ENCODE measurements around the gene SH3BGRL2.

Gene SH3BGRL2

GRCh38 chr6:79635232-79635543, 4.1 kb downstream of the SH3BGRL2 start:
- Histone ChIP-seq H3K27me3 (ENCODE audit: insufficient read depth, insufficient read length) (peaks cover 15% of the 10 kb centered on the region), H3K36me3 (ENCODE audit: insufficient read depth, insufficient read length, low read length) (no peaks in the 10 kb centered on the region), H3K9ac (ENCODE audit: insufficient read length, low read depth) (no peak overlapping the region), H3K9me3 (ENCODE audit: insufficient read depth, low read length) (no peaks in the 10 kb centered on the region), H3K4me1 (ENCODE audit: insufficient read depth, insufficient read length) (no peaks in the 10 kb centered on the region), H3K4me3 (ENCODE audit: insufficient read length, low read depth) (no peak overlapping the region)
- no peak for DNase-seq (ENCODE audit: low read depth, low spot score)
- TF ChIP-seq SUZ12 (IDR thresholded peaks at IDR 0.05; ENCODE audit: extremely low read depth, insufficient read depth, insufficient read length) (no peak), YY1 (IDR thresholded peaks at IDR 0.05; ENCODE audit: insufficient read depth, insufficient read length) (no peak), ZNF274 (IDR thresholded peaks at IDR 0.05; ENCODE audit: low read depth, low read length) (no peak)

GRCh38 chr6:79636673-79637072, 5.5 kb downstream of the SH3BGRL2 start:
- Histone ChIP-seq H3K4me3 (ENCODE audit: insufficient read length, low read depth) (no peak overlapping the region), H3K36me3 (ENCODE audit: insufficient read depth, insufficient read length, low read length) (no peaks in the 10 kb centered on the region), H3K4me1 (ENCODE audit: insufficient read depth, insufficient read length) (no peaks in the 10 kb centered on the region), H3K27me3 (ENCODE audit: insufficient read depth, insufficient read length) (peaks cover 6% of the 10 kb centered on the region), H3K9me3 (ENCODE audit: insufficient read depth, low read length) (no peaks in the 10 kb centered on the region), H3K9ac (ENCODE audit: insufficient read length, low read depth) (no peak overlapping the region)
- no peak for DNase-seq (ENCODE audit: low read depth, low spot score)
- TF ChIP-seq SUZ12 (IDR thresholded peaks at IDR 0.05; ENCODE audit: extremely low read depth, insufficient read depth, insufficient read length) (no peak), ZNF274 (IDR thresholded peaks at IDR 0.05; ENCODE audit: low read depth, low read length) (no peak), YY1 (IDR thresholded peaks at IDR 0.05; ENCODE audit: insufficient read depth, insufficient read length) (no peak)

DNA sequence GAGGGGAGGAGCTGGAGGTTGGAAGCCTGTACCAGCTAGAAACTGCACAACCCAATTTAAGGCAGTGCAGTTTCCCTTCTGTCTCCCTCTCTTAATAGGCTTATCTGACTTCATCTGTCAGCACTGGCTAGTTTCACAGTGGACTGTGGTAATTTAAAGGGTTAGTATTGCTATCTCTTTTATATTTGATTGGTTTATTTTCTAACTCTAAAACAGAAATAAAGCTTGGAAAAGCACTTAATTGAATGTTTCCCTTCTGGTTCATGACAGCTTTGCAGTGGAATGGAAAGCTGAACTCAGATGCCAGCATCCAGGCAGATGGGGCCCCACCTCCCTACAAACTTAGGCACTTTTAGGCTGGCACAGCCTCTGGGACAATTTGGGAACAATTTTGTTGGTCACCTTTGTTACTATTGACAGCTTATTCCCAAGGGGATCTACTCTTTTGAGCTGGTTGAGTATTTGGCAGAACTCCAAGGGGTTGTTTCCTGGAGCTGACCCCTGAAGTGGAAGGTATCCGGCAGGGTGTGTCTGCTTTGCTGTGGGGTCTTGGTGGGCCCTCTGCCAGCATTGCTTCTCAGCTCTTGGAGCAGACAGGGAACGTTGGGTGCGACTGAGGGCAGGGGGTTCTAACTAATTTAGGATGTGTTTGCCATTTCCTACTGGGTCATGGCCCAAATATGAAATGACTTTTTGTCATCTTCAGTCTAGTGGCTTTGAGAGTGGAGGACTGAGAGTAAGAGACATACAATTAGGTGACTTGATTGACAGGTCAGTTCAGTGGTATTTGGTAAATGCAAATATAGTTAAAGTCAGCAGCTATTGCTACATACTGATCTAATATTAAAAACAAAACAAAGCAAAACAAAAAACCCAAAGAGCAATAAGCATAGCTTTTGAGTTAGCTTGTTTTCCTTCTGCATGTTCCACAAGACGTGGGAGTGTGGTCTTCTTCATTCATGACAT, 9.3 kb downstream of the SH3BGRL2 start:
- Histone ChIP-seq H3K4me3 (ENCODE audit: insufficient read length, low read depth) (no peak overlapping the region), H3K36me3 (ENCODE audit: insufficient read depth, insufficient read length, low read length) (no peaks in the 10 kb centered on the region), H3K9me3 (ENCODE audit: insufficient read depth, low read length) (no peaks in the 10 kb centered on the region), H3K4me1 (ENCODE audit: insufficient read depth, insufficient read length) (no peaks in the 10 kb centered on the region), H3K27me3 (ENCODE audit: insufficient read depth, insufficient read length) (no peaks in the 10 kb centered on the region), H3K9ac (ENCODE audit: insufficient read length, low read depth) (no peak overlapping the region)
- no peak for DNase-seq (ENCODE audit: low read depth, low spot score)
- TF ChIP-seq ZNF274 (IDR thresholded peaks at IDR 0.05; ENCODE audit: low read depth, low read length) = no peak
- TF ChIP-seq SUZ12 (IDR thresholded peaks at IDR 0.05; ENCODE audit: extremely low read depth, insufficient read depth, insufficient read length) = no peak
- no peak for TF ChIP-seq YY1 (IDR thresholded peaks at IDR 0.05; ENCODE audit: insufficient read depth, insufficient read length)

- H3K27me3 ChIP-seq (ENCODE audit: insufficient read depth, insufficient read length) = no peaks in the 10 kb centered on the region
- no peaks in the 10 kb centered on the region for H3K4me1 ChIP-seq (ENCODE audit: insufficient read depth, insufficient read length)
- TF ChIP-seq ZNF274 (IDR thresholded peaks at IDR 0.05; ENCODE audit: low read depth, low read length) (no peak), YY1 (IDR thresholded peaks at IDR 0.05; ENCODE audit: insufficient read depth, insufficient read length) (no peak), SUZ12 (IDR thresholded peaks at IDR 0.05; ENCODE audit: extremely low read depth, insufficient read depth, insufficient read length) (no peak)
- H3K36me3 ChIP-seq (ENCODE audit: insufficient read depth, insufficient read length, low read length) = no peaks in the 10 kb centered on the region
- no peak overlapping the region for H3K4me3 ChIP-seq (ENCODE audit: insufficient read length, low read depth)
- no peaks in the 10 kb centered on the region for H3K9me3 ChIP-seq (ENCODE audit: insufficient read depth, low read length)
- DNase-seq (ENCODE audit: low read depth, low spot score) = no peak
- no peak overlapping the region for H3K9ac ChIP-seq (ENCODE audit: insufficient read length, low read depth)
Measured at GRCh38 chr6:79646006-79646405, 14.9 kb downstream of the SH3BGRL2 start.

GRCh38 chr6:79646561-79646960, 15.4 kb downstream of the SH3BGRL2 start:
- Histone ChIP-seq H3K4me1 (ENCODE audit: insufficient read depth, insufficient read length) (no peaks in the 10 kb centered on the region), H3K36me3 (ENCODE audit: insufficient read depth, insufficient read length, low read length) (no peaks in the 10 kb centered on the region), H3K9ac (ENCODE audit: insufficient read length, low read depth) (no peak overlapping the region), H3K4me3 (ENCODE audit: insufficient read length, low read depth) (no peak overlapping the region), H3K27me3 (ENCODE audit: insufficient read depth, insufficient read length) (no peaks in the 10 kb centered on the region), H3K9me3 (ENCODE audit: insufficient read depth, low read length) (no peaks in the 10 kb centered on the region)
- TF ChIP-seq ZNF274 (IDR thresholded peaks at IDR 0.05; ENCODE audit: low read depth, low read length) = no peak
- no peak for TF ChIP-seq YY1 (IDR thresholded peaks at IDR 0.05; ENCODE audit: insufficient read depth, insufficient read length)
- TF ChIP-seq SUZ12 (IDR thresholded peaks at IDR 0.05; ENCODE audit: extremely low read depth, insufficient read depth, insufficient read length) = no peak
- no peak for DNase-seq (ENCODE audit: low read depth, low spot score)

DNA sequence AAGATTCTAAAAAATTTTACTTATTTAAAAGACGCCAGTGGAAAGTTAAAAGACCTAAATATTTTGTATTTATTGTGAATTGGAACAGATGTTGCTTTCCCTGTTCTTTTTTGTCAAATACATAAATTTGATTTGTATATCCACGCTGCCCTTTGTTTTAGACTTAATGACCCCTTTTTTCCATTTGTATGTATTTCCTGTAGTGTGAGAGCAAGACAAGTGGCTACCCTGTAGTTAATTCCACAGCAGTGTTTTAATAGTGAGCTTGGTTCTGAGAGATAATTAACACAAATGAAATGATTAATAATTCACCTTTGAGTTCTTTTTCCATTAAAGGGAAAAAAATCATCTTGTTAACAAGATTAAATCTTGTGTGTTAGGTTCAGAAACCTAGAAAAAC, 16.6 kb downstream of the SH3BGRL2 start:
- Histone ChIP-seq H3K9me3 (ENCODE audit: insufficient read depth, low read length) (no peaks in the 10 kb centered on the region), H3K9ac (ENCODE audit: insufficient read length, low read depth) (no peak overlapping the region), H3K4me3 (ENCODE audit: insufficient read length, low read depth) (no peak overlapping the region), H3K36me3 (ENCODE audit: insufficient read depth, insufficient read length, low read length) (no peaks in the 10 kb centered on the region), H3K27me3 (ENCODE audit: insufficient read depth, insufficient read length) (no peaks in the 10 kb centered on the region), H3K4me1 (ENCODE audit: insufficient read depth, insufficient read length) (no peaks in the 10 kb centered on the region)
- TF ChIP-seq ZNF274 (IDR thresholded peaks at IDR 0.05; ENCODE audit: low read depth, low read length) = no peak
- no peak for TF ChIP-seq YY1 (IDR thresholded peaks at IDR 0.05; ENCODE audit: insufficient read depth, insufficient read length)
- TF ChIP-seq SUZ12 (IDR thresholded peaks at IDR 0.05; ENCODE audit: extremely low read depth, insufficient read depth, insufficient read length) = no peak
- DNase-seq (ENCODE audit: low read depth, low spot score) = no peak

DNA sequence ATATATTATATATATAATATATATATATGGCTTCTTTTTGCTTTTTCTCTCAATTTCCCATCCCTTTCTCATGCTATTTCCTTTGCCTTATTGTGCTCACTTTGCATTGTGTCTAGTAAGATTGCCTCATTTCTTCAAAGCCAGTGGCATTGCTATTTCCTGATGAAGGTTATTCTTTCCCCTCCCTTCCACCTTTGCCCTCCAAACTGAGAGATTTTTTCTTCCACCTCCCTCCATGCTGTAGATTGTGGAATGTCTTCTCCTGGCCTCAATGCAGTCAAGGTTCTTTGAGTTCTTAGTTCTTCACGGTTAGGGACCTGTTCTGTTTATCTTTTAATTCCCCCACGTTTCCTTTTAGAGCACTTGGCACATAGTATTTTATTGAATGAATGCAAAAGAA, 17.2 kb downstream of the SH3BGRL2 start:
- Histone ChIP-seq H3K9ac (ENCODE audit: insufficient read length, low read depth) (no peak overlapping the region), H3K9me3 (ENCODE audit: insufficient read depth, low read length) (no peaks in the 10 kb centered on the region), H3K4me3 (ENCODE audit: insufficient read length, low read depth) (no peak overlapping the region), H3K4me1 (ENCODE audit: insufficient read depth, insufficient read length) (no peaks in the 10 kb centered on the region), H3K27me3 (ENCODE audit: insufficient read depth, insufficient read length) (no peaks in the 10 kb centered on the region), H3K36me3 (ENCODE audit: insufficient read depth, insufficient read length, low read length) (no peaks in the 10 kb centered on the region)
- TF ChIP-seq YY1 (IDR thresholded peaks at IDR 0.05; ENCODE audit: insufficient read depth, insufficient read length) = no peak
- no peak for TF ChIP-seq SUZ12 (IDR thresholded peaks at IDR 0.05; ENCODE audit: extremely low read depth, insufficient read depth, insufficient read length)
- no peak for TF ChIP-seq ZNF274 (IDR thresholded peaks at IDR 0.05; ENCODE audit: low read depth, low read length)
- DNase-seq (ENCODE audit: low read depth, low spot score) = no peak

Measured in NT2/D1 (cell line).